Measurements from ENCODE around the gene DR1.
"Not testable (repeated sequence)": the region's sequence is repeated elsewhere in the genome, so short reads cannot be mapped to it uniquely, and the experiment has no call there.

The DR1 gene

DNA sequence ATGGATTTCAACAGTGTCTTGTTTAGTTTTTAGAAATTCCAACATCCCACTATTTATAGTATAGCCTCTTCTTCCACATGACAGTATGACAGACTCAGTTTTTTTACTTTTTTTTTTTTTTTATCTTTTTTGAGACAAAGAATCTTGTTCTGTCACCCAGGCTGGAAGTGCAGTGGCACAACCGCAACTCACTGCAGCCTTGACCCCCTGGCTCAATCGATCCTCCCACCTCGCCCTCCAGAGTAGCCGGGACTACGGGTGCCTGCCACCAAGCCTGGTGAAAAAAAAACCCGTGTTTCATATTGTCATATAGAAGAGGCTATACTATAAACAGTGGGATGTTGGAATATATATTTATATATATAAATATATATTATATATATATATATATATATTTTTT lies 1.2 kb upstream of the DR1 start:
- no peak for DNase-seq

DNA sequence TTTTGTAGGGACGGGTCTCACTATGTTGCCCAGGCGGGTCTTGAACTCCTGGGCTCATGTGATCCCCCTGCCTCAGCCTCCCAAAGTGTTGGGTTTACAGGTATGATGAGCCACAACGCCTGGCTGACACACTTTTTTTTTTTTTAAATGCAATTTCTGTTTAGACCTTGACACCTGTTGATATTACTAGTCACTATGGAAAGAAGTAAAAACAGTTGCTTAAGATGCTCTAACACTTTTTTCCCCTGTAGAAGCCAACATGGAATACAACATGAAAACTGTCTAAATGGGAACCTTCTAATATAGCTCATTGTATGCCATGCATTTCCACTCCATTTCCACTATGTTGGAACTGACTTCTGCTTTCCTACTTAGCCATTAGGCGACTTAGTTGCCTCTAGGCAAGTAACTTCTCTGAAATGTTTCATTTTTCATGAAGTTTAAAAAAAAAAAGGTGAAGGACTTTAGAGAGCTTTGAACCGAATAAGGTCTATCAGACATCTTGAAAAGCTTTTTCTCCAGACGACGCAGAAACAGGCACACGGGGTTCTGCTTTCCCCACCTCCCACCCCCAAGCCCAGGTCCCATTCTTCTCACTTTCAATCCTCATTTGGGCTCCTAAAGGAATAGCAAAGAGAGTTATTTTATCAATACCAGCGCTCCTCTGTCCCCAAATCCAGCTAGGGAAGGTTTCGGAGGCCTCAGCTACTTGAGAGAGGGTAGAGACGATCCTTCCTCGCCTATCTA lies 648 bp upstream of the DR1 start:
- DNase-seq: no peak

- DNase-seq: no peak
Measured at GRCh38 chr1:93346421-93346993, 800 bp downstream of the DR1 start.

- no peak for DNase-seq
Measured at GRCh38 chr1:93347334-93347899, 1.7 kb downstream of the DR1 start.

- DNase-seq: no peak
Measured at GRCh38 chr1:93348104-93348728, 2.5 kb downstream of the DR1 start.

DNA sequence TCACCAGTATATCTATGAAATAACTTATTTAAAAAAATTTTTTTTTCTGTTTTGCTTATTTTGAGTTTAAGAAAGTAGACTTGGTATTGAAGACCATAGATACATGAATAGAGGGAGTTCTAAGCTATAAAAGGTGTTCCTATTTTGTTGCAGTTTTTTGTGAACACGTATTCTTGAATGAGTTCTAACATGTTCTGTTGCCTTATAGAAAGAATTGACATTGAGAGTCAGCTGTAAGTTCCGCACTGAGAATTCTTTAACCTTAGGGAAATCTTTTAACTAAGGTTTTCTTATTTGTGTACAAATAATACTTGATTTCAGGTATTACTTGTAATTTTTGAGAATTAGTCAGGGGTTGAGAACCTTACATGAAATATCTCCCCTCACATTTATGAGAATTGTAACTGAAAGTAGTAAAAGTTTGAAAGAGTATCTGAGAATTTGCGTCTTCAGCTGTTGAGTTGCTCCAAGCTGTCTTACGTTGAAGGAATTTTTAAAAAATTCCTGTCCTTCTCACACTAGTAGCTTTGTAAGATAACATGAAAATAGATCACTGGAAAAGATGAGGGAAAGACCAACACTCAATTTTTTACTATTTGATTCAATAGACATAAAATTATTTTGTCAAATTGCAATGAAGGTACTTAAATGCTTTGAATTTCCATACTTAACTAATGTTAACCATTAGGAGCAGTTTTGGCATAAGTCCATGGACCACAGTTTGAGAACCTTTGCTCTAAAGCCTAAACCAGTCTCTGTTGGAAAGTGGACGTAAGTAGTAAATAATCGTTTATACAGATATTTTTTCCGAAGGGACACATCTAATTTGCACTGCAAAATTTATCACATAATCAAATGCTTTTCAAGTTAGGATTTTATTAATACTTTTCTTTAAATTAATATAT lies 3.8 kb downstream of the DR1 start:
- no peak for DNase-seq

DNA sequence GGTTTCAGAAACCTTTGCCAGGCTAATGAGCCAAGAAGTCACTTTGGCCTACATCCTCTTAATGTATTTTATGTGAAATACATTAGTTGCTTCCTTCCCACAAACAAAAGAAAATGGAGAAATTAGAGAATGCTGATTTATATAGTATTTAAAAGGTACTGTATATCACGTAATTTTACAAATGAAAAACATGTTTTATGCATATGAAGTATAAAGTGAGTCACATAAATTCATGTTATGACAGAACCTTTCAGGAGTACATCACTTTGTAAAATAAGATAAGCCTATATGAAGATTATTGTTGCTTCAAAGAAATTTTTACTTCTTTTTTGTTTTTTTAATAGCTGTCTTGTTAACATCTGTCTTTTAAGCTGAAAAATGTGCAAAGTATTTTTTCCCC lies 4.6 kb downstream of the DR1 start:
- no peak for DNase-seq

DNA sequence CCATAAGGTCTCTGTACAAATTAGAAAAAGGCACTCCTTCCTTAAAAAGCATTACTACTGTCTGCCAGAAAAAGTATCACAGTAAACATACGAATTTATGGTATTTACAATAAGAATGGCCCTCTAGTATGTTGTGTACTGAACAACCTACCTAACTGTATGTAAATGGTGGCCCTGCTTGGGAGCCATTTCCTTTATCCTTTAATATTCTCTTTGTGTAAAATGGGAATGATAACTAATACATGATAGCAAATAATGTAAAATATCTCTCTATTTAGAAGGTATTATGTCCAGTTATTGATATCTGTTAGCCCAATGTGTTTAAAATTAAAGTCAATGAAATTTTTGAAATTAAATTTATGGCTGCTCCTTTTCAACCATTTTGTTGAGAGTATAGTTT lies 5.2 kb downstream of the DR1 start:
- DNase-seq: no peak

DNA sequence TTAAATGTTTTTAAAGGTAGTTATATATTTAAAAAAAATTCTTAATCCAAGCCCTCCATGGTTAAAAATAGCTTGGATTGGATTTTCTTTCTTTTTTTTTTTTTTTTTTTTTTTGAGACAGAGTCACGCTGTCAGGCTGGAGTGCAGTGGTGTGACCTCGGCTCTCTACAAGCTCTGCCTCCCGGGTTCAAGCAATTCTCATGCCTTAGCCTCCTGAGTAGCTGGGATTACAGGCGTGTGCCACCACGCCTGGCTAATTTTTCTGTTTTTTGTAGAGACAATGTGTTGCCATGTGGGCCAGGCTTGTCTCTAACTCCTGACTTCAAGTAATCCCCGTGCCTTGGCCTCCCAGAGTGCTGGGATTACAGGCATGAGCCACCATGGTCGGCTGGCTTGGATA lies 5.6 kb downstream of the DR1 start:
- DNase-seq: not testable (repeated sequence)

DNA sequence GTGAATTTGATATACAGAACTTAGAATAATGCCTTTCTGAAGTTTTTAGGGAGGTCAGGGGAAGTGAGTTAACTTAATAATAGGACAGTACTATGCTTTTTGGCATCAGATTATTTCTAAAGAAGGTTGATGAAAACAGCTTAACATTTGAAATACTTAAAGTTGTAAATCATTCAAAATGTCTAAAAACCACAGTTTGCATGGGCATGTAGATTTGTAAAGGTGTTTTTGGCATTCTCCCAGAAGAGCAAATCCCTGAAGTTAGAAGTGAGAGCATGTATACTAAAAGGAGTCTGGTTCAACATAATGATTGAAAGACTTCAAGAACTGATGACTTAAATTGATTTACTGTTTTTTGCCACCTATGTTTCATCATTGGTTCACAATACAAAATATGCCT lies 6.7 kb downstream of the DR1 start:
- no peak for DNase-seq

DNA sequence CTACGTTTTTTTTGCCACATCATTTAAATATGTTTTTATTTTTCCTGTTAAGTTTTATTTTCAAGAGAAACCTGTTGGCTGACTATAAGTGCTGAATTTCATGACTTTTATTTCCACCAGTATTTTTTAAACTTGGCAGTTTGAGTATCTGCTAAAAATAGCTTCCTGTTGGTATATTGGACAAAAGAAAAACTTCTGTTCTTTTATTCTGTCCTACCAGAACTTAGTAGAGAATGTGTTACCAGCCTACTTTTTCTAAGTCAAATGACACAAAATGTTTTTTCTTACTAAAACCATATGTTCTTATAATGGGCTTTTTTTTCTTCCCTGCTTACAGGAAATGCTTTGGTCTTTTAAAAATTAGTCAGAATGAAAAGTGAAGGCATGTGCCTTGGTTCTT lies 7.6 kb downstream of the DR1 start:
- no peak for DNase-seq

DNA sequence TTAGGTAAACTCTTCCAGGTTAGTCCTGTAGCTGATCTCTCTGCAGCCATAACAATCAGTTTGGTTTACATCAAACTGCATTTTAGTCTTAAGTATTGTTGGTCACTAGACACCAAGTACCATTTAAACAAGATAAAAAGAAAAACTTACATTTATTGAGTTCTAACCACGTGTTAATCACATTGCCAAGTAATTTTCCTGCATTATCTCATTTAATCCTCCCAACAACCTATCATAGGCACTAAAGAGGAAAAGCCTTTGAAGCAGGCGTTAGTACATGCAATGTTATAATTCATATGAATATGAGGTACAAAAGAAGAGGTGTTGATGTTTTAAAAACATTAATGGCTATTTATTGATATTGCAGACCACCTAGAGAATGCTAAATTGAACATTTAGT lies 9.0 kb downstream of the DR1 start:
- no peak for DNase-seq

DNA sequence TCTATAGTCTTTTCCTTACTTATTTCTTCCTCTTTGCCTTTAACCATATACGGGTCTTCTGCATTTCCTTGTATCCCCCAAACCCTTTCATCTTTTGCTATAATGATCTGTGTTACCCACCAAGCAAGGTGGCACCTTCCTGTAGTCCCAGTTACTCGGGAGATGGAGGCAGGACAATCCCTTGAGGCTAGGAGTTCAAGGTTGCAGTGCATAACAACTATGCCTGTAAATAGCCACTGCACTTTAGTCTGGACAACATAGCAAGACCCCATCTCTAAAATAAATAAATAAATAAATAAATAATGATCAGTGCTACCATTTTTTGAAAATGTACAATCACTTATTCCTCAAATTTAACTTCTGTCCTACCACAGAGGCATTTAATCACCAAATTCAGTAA lies 11.5 kb downstream of the DR1 start:
- DNase-seq: no peak

DNA sequence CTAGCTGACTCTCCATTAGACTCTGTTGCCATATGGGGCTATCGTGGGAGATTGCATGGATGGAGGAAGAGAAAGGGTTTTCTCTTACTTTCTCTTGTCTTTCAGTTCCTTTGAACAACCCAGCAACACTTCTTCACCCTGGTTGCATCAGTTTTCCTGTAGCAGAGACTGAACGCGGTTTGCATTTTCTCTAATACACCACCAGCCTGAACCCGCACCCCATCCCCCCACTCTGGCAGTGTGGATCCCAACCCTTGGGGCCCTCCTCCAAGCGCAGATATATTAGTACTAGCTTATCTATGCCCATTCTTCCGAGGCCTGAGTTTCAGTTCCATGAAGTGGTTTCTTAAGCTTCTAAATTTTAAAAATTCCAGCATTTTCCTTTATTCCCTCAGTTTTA lies 12.6 kb downstream of the DR1 start:
- no peak for DNase-seq

DNA sequence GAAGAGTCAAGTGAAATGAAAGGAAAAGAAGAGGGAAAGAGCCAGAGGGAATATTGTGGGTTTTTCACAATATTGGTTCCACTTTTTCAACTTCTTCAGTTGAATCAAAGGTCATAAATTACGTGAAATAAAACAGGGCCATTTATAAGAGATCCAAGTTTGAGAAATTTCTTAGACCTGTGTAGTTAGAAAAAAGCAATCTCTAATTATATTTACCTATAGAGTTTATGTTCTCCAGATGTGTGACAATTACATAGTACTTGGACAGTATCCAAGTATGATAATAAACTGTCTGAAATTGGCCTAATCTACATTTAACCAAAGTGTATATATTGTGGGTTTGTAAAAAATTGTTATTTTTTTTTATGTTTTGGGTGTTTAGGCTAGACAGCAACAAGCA lies 14.4 kb downstream of the DR1 start:
- no peak for DNase-seq

DNA sequence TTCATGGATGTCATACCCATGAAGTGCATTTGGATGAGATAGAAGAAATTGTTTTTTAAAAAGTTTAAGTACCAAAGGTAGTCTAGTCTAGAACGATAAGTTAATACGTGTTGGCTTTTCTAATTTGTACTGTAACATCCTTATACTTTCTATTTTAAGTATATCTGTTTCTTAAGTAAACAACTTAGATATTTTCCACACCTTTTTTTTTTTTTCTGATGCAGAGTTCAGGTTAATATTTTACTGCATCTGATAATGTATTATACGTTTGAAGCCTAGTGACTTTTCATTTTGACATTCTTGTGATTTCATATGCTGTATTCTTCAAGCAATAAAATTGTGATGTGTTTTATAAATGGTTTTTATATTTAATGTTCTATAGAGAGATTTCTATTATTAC lies 16.5 kb downstream of the DR1 start:
- no peak for DNase-seq

DNA sequence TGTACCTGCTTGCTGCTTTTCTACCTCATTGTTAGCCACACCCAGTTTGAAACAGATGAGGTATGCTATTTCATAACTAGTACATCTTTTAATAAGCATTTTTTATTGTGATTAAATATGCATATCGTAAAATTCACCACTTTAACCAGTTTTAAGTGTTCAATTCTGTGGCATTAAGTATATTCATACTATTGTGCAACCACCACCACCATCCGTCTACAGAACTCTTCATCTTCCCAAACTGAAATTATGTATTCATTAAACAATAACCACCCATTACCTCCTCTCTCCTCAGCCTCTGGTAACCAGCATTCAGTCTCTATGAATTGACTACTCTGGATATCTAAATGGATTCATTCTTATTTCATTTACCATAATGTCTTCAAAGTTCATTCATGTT lies 20.1 kb downstream of the DR1 start:
- DNase-seq: no peak

- DNase-seq: no peak
Measured at GRCh38 chr1:93369734-93370133, 24.0 kb downstream of the DR1 start.

DNA sequence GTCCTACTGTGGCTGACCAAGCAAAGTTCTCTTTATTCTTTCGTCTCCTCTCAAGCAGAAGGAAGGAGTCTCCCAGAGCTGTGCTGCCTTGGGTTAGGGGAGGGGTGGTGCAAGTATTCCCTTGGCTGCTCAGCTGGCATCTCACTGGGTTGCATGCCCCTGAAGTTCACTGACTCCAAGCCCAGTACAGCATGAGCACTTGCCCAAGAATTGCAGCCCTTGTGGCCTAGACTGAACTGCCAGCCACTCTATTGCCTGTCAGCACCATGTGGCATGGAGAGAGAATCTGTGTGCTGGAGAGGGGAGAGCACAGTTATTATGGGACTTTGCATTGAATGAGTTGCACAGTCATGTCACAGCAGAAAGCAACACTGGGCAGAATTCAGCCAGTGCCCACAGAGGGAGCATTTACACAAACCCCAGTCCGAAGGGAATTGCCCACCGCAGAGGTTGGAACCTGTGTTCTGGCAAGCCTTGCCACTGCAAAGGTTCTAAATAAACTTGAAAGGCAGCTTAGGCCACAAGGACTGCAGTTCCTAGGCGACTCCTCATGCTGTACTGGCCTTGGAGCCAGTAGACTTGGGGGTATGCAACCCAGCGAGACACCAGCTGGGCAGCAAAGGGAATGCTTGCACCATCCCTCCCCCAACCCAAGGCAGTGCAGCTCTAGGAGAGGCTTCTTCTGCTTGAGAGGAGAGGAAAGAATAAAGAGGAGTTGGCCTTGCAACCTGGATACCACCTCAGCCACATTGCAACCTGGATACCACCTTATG lies 28.8 kb downstream of the DR1 start:
- DNase-seq: no peak

DNA sequence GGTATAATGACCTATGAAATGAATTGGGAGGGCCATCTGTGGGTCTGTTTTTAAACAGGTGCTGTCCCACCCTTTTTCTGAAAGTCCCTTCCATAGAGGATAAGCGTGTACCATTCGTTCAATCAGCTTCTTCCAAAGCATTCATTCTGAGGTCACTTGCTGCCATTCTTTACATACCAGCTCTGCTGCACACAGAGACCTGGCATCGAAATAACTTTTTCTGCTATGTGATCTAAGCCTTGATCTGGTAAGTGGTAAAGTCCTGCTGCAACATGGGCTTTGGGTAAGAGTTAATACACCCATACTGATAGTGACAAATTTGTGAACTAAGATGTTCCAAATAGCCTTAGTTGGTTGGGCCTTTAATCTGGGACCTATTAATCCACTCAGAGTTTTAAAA lies 38.9 kb downstream of the DR1 start:
- DNase-seq: no peak

- not testable (repeated sequence) for DNase-seq
Measured at GRCh38 chr1:93386268-93386667, 40.6 kb downstream of the DR1 start.

DNA sequence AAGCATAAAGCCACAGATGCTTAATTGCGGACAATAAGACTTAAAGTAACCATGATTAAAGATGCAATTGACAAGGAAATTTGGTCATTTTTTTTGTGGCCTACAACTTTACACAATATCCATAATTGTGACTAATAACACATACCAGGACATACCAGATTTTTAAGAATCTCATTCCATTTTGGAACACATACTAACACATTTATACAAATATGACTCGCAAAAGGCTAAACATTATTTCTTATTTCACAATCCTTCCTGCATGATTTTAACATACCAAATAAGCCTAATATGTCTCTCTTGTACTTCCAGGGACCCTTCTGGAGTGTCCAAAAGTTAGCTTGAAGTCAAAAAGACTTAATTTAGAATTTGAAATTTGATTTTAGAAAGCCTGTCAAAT lies 48.8 kb downstream of the DR1 start:
- no peak for DNase-seq
